Naive B cell (primary cell): ENCODE results near the gene C22orf31. TPM values are rescaled to one million over a fixed set of nuclear protein-coding genes. Genes with fewer than 3 reads are reported as not detected.

ENCODE experiments used
- ATAC-seq, 2 donors: fragments of 150-1000 bp; cut with Tn5 transposase; 2 replicates each; pipeline ENCODE4 v1.10.0; 2021; ENCODE audit warnings: low read depth in 2 of 2, mild to moderate bottlenecking in 2 of 2, moderate library complexity in 2 of 2
- DNase-seq: peaks from one replicate; pipeline ENCODE4 v3.0.0; 2022
- H3K27ac Mint-ChIP-seq, 6 donors: one replicate each; pipeline ENCODE4 v1.8.0; 2020 to 2022; ENCODE audit warnings: mild to moderate bottlenecking in 6 of 6, mixed read lengths in 6 of 6, moderate library complexity in 5 of 6, inconsistent platforms in 2 of 6
- H3K27me3 Mint-ChIP-seq, 3 donors: one replicate each; pipeline ENCODE4 v1.8.0; 2021 to 2022; ENCODE audit warnings: mixed read lengths in 3 of 3, mild to moderate bottlenecking in 1 of 3
- H3K36me3 Mint-ChIP-seq, 2 donors: one replicate each; pipeline ENCODE4 v1.8.0; 2020 to 2022; ENCODE audit warnings: mixed read lengths in 2 of 2, inconsistent platforms in 1 of 2, mild to moderate bottlenecking in 1 of 2
- H3K4me1 Mint-ChIP-seq, 3 donors: one replicate each; pipeline ENCODE4 v1.8.0; 2020 to 2022; ENCODE audit warnings: mixed read lengths in 3 of 3, inconsistent platforms in 1 of 3, mild to moderate bottlenecking in 1 of 3, moderate library complexity in 1 of 3
- H3K4me3 Mint-ChIP-seq, 8 donors: one replicate each; pipeline ENCODE4 v1.8.0; 2020 to 2022; ENCODE audit warnings: mild to moderate bottlenecking in 8 of 8, mixed read lengths in 8 of 8, moderate library complexity in 8 of 8, inconsistent platforms in 2 of 8
- H3K9me3 Mint-ChIP-seq, 7 donors: one replicate each; pipeline ENCODE4 v1.8.0; 2020 to 2022; ENCODE audit warnings: mixed read lengths in 7 of 7, mild to moderate bottlenecking in 5 of 7, inconsistent platforms in 2 of 7, moderate library complexity in 1 of 7
- polyA plus RNA-seq, 6 donors: library from polyadenylated mRNA; unstranded; fragments of 300-500 nt; fragmentation: Illumina TruSeq; gene quantifications; one replicate each; pipeline ENCODE4 v1.2.3, GENCODE V29; 2021; ENCODE audit warnings: low read depth in 6 of 6

Gene C22orf31
- polyA plus RNA-seq, 6 donors from 2014 or later, result not detected

- peaks cover 0 to 5% (median under 1%) of the 10 kb centered on the region in 3 donors for H3K4me1 Mint-ChIP-seq
- no peak overlapping the region for H3K4me3 Mint-ChIP-seq
- ATAC-seq (no peak), DNase-seq (no peak)
- no peaks in the 10 kb centered on the region for H3K36me3 Mint-ChIP-seq
- H3K27ac Mint-ChIP-seq, result no peak overlapping the region
- peaks cover 37 to 68% (median 47%) of the 10 kb centered on the region in 3 donors for H3K27me3 Mint-ChIP-seq
- no peaks in the 10 kb centered on the region for H3K9me3 Mint-ChIP-seq
Observed at GRCh38 chr22:29060251-29060869, 1.3 kb downstream of the C22orf31 start.

- peaks cover 23 to 45% (median 32%) of the 10 kb centered on the region in 3 donors for H3K27me3 Mint-ChIP-seq
- H3K36me3 Mint-ChIP-seq, result no peaks in the 10 kb centered on the region
- no peaks in the 10 kb centered on the region for H3K9me3 Mint-ChIP-seq
- DNase-seq (no peak), ATAC-seq (no peak)
- no peak overlapping the region for H3K27ac Mint-ChIP-seq
- no peaks in the 10 kb centered on the region for H3K4me1 Mint-ChIP-seq
- H3K4me3 Mint-ChIP-seq, result no peak overlapping the region
Observed at GRCh38 chr22:29056472-29056871, 5.2 kb downstream of the C22orf31 start.

- Mint-ChIP-seq H3K27me3 (peaks cover 12 to 34% (median 23%) of the 10 kb centered on the region in 3 donors), H3K4me3 (no peak overlapping the region), H3K36me3 (no peaks in the 10 kb centered on the region), H3K4me1 (no peaks in the 10 kb centered on the region), H3K27ac (no peak overlapping the region), H3K9me3 (no peaks in the 10 kb centered on the region)
- DNase-seq, result no peak
- no peak for ATAC-seq
Observed at GRCh38 chr22:29055192-29055830, 6.3 kb downstream of the C22orf31 start.

GRCh38 chr22:29054251-29054767 is 7.3 kb downstream of the C22orf31 start:
- ATAC-seq (no peak), DNase-seq (no peak)
- Mint-ChIP-seq H3K36me3 (no peaks in the 10 kb centered on the region), H3K4me3 (no peak overlapping the region), H3K27me3 (peaks cover 2 to 24% (median 13%) of the 10 kb centered on the region in 3 donors), H3K4me1 (no peaks in the 10 kb centered on the region), H3K9me3 (no peaks in the 10 kb centered on the region), H3K27ac (no peak overlapping the region)

GRCh38 chr22:29053048-29053702 is 8.5 kb downstream of the C22orf31 start:
- H3K27me3 Mint-ChIP-seq, result peaks cover 0 to 15% (median 8%) of the 10 kb centered on the region in 3 donors
- no peaks in the 10 kb centered on the region for H3K9me3 Mint-ChIP-seq
- H3K36me3 Mint-ChIP-seq, result no peaks in the 10 kb centered on the region
- no peaks in the 10 kb centered on the region for H3K4me1 Mint-ChIP-seq
- DNase-seq (no peak), ATAC-seq (no peak)
- peak overlapping the region in 2 of 6 donors; percentile 10 to 16 for H3K27ac Mint-ChIP-seq
- H3K4me3 Mint-ChIP-seq, result no peak overlapping the region

- Mint-ChIP-seq H3K9me3 (no peaks in the 10 kb centered on the region), H3K27me3 (peaks cover 0 to 6% (median 0%) of the 10 kb centered on the region in 3 donors), H3K4me3 (no peak overlapping the region), H3K27ac (no peak overlapping the region), H3K36me3 (no peaks in the 10 kb centered on the region), H3K4me1 (no peaks in the 10 kb centered on the region)
- DNase-seq (no peak), ATAC-seq (no peak)
Observed at GRCh38 chr22:29050457-29050856, 11.2 kb downstream of the C22orf31 start.

- peaks cover 0 to 6% (median 0%) of the 10 kb centered on the region in 3 donors for H3K27me3 Mint-ChIP-seq
- H3K4me3 Mint-ChIP-seq, result no peak overlapping the region
- DNase-seq (no peak), ATAC-seq (no peak)
- H3K36me3 Mint-ChIP-seq, result no peaks in the 10 kb centered on the region
- H3K27ac Mint-ChIP-seq, result no peak overlapping the region
- no peaks in the 10 kb centered on the region for H3K9me3 Mint-ChIP-seq
- H3K4me1 Mint-ChIP-seq, result no peaks in the 10 kb centered on the region
Observed at GRCh38 chr22:29049655-29050263, 11.9 kb downstream of the C22orf31 start.

- Mint-ChIP-seq H3K4me1 (no peaks in the 10 kb centered on the region), H3K9me3 (no peaks in the 10 kb centered on the region), H3K36me3 (no peaks in the 10 kb centered on the region), H3K27me3 (peaks cover 0 to 6% (median 0%) of the 10 kb centered on the region in 3 donors), H3K27ac (no peak overlapping the region), H3K4me3 (no peak overlapping the region)
- DNase-seq, result no peak
- no peak for ATAC-seq
Observed at GRCh38 chr22:29048822-29049654, 12.6 kb downstream of the C22orf31 start.

- Mint-ChIP-seq H3K4me3 (no peak overlapping the region), H3K27me3 (peaks cover 0 to 11% (median 11%) of the 10 kb centered on the region in 3 donors), H3K36me3 (no peaks in the 10 kb centered on the region), H3K27ac (no peak overlapping the region), H3K9me3 (no peaks in the 10 kb centered on the region), H3K4me1 (no peaks in the 10 kb centered on the region)
- ATAC-seq (no peak), DNase-seq (no peak)
Observed at GRCh38 chr22:29044657-29045176, 16.9 kb downstream of the C22orf31 start.

- H3K36me3 Mint-ChIP-seq, result no peaks in the 10 kb centered on the region
- DNase-seq (no peak), ATAC-seq (no peak)
- peak overlapping the region in 1 of 6 donors; percentile 31 for H3K27ac Mint-ChIP-seq
- peaks cover 0 to 16% (median 11%) of the 10 kb centered on the region in 3 donors for H3K27me3 Mint-ChIP-seq
- no peak overlapping the region for H3K4me3 Mint-ChIP-seq
- no peaks in the 10 kb centered on the region for H3K9me3 Mint-ChIP-seq
- H3K4me1 Mint-ChIP-seq, result no peaks in the 10 kb centered on the region
Observed at GRCh38 chr22:29043906-29044575, 17.6 kb downstream of the C22orf31 start.

- Mint-ChIP-seq H3K9me3 (no peaks in the 10 kb centered on the region), H3K4me1 (no peaks in the 10 kb centered on the region), H3K27ac (no peak overlapping the region), H3K36me3 (no peaks in the 10 kb centered on the region), H3K27me3 (peaks cover 0 to 17% (median 11%) of the 10 kb centered on the region in 3 donors), H3K4me3 (no peak overlapping the region)
- DNase-seq, result no peak
- no peak for ATAC-seq
Observed at GRCh38 chr22:29041408-29041807, 20.2 kb downstream of the C22orf31 start.
